MM.1S (cell line): ENCODE measurements around the gene FGD2.

Experiments
- DNase-seq: peaks from one replicate; pipeline ENCODE4 v3.0.0-alpha.2; 2015
- H2AFZ ChIP-seq: fragments of 300-600 bp; sonication (generic); 2 replicates; pipeline ENCODE4 v1.6.0; 2016; ENCODE audit warnings: antibody characterized with exemption, low read length
- H3F3A ChIP-seq: fragments of 300-600 bp; sonication (generic); 2 replicates; pipeline ENCODE4 v1.6.1; 2016; ENCODE audit warnings: mild to moderate bottlenecking, antibody characterized with exemption, low read length, moderate library complexity, mixed read lengths; ENCODE audit not compliant: insufficient read depth
- H3K27ac ChIP-seq: fragments of 300-600 bp; sonication (generic); 2 replicates; pipeline ENCODE4 v1.5.1; 2016; ENCODE audit warnings: mild to moderate bottlenecking, low read length
- H3K27me3 ChIP-seq: fragments of 300-600 bp; sonication (generic); replicated peaks from 2 replicates; pipeline ENCODE4 v1.6.0; 2016; ENCODE audit warnings: low read length; ENCODE audit not compliant: insufficient read depth
- H3K36me3 ChIP-seq: fragments of 300-600 bp; sonication (generic); replicated peaks from 2 replicates; pipeline ENCODE4 v1.6.1; 2016; ENCODE audit warnings: mild to moderate bottlenecking, low read length, mixed read lengths; ENCODE audit not compliant: insufficient read depth
- H3K4me1 ChIP-seq: fragments of 300-600 bp; sonication (generic); 2 replicates; pipeline ENCODE4 v1.6.1; 2016; ENCODE audit warnings: low read length, mixed read lengths
- H3K4me2 ChIP-seq: fragments of 300-600 bp; sonication (generic); 2 replicates; pipeline ENCODE4 v1.6.0; 2016; ENCODE audit warnings: low read depth, low read length
- H3K4me3 ChIP-seq: fragments of 300-600 bp; sonication (generic); 2 replicates; pipeline ENCODE4 v1.5.1; 2016; ENCODE audit warnings: low read length, mixed read lengths
- H3K79me2 ChIP-seq: fragments of 300-600 bp; sonication (generic); 2 replicates; pipeline ENCODE4 v1.6.1; 2016; ENCODE audit warnings: mixed run types, low read length, mixed read lengths
- H3K9ac ChIP-seq: fragments of 300-600 bp; sonication (generic); 2 replicates; pipeline ENCODE4 v1.6.1; 2016; ENCODE audit warnings: low read length, mixed read lengths
- H3K9me2 ChIP-seq: fragments of 300-600 bp; sonication (generic); replicated peaks from 2 replicates; pipeline ENCODE4 v1.6.1; 2016; ENCODE audit warnings: mild to moderate bottlenecking, low read length, mixed read lengths; ENCODE audit not compliant: insufficient read depth
- H3K9me3 ChIP-seq: fragments of 300-600 bp; sonication (generic); replicated peaks from 2 replicates; pipeline ENCODE4 v1.6.1; 2016; ENCODE audit warnings: mild to moderate bottlenecking, low read length, mixed read lengths; ENCODE audit not compliant: insufficient read depth
- H4K20me1 ChIP-seq: fragments of 300-600 bp; sonication (generic); 2 replicates; pipeline ENCODE4 v1.6.1; 2016; ENCODE audit warnings: mild to moderate bottlenecking, low read length, moderate library complexity, mixed read lengths; ENCODE audit not compliant: insufficient read depth
- CTCF ChIP-seq: fragments of 300-600 bp; sonication (generic); IDR thresholded peaks from 2 replicates; pipeline ENCODE4 v1.5.1; 2016; ENCODE audit warnings: antibody characterized with exemption, low read length, mixed read lengths
- EZH2 ChIP-seq: fragments of 300-600 bp; sonication (generic); optimal IDR thresholded peaks from 2 replicates; pipeline ENCODE3; 2017; ENCODE audit warnings: low read depth, mild to moderate bottlenecking, antibody characterized with exemption, low read length, mixed read lengths
- EZH2phosphoT487 ChIP-seq: fragments of 300-600 bp; sonication (generic); IDR thresholded peaks from 2 replicates; pipeline ENCODE4 v1.6.1; 2018; ENCODE audit warnings: antibody characterized with exemption, low read length

The FGD2 gene

GRCh38 chr6:37029249-37029971, 24.0 kb downstream of the FGD2 start:
- H3K36me3 ChIP-seq = no peaks in the 10 kb centered on the region
- H2AFZ ChIP-seq = 0 out of 2 replicates have a peak overlapping the region, but pooled peaks have one; percentile 10
- no peaks in the 10 kb centered on the region for H3K9me2 ChIP-seq
- no peaks in the 10 kb centered on the region for H3K79me2 ChIP-seq
- H3K9me3 ChIP-seq = no peaks in the 10 kb centered on the region
- peaks cover 11% of the 10 kb centered on the region for H3K4me1 ChIP-seq
- TF ChIP-seq EZH2phosphoT487 (no peak), EZH2 (no peak), CTCF (peak; percentile 78)
- no peaks in the 10 kb centered on the region for H3F3A ChIP-seq
- no peak overlapping the region for H3K27ac ChIP-seq
- peak; percentile 58 for DNase-seq
- no peak overlapping the region for H3K4me3 ChIP-seq
- H3K9ac ChIP-seq = no peak overlapping the region
- no peaks in the 10 kb centered on the region for H3K27me3 ChIP-seq
- H4K20me1 ChIP-seq = no peaks in the 10 kb centered on the region
- no peak overlapping the region for H3K4me2 ChIP-seq

- Histone ChIP-seq H3K27me3 (no peaks in the 10 kb centered on the region), H3K9me2 (no peaks in the 10 kb centered on the region), H4K20me1 (no peaks in the 10 kb centered on the region), H3K36me3 (no peaks in the 10 kb centered on the region), H2AFZ (no peak overlapping the region), H3K27ac (no peak overlapping the region), H3K4me1 (peaks cover 3% of the 10 kb centered on the region; the same call in 1 of the 2 replicates), H3F3A (no peaks in the 10 kb centered on the region), H3K9ac (no peak overlapping the region), H3K4me3 (no peak overlapping the region), H3K4me2 (no peak overlapping the region), H3K9me3 (no peaks in the 10 kb centered on the region), H3K79me2 (no peaks in the 10 kb centered on the region)
- TF ChIP-seq CTCF (no peak), EZH2 (no peak), EZH2phosphoT487 (no peak)
- no peak for DNase-seq
These were observed 25.1 kb downstream of the FGD2 start for GRCh38 chr6:37030599-37030998.

- H3K27me3 ChIP-seq = no peaks in the 10 kb centered on the region
These were observed 26.8 kb downstream of the FGD2 start for GRCh38 chr6:37032239-37032638.

More at GRCh38 chr6:37032239-37032638, 26.8 kb downstream of the FGD2 start:
- peaks cover 3% of the 10 kb centered on the region; the same call in 1 of the 2 replicates for H3K4me1 ChIP-seq
- no peak for DNase-seq
- no peak overlapping the region for H2AFZ ChIP-seq
- no peaks in the 10 kb centered on the region for H3K9me3 ChIP-seq
- no peaks in the 10 kb centered on the region for H3F3A ChIP-seq
- no peaks in the 10 kb centered on the region for H4K20me1 ChIP-seq
- H3K27ac ChIP-seq = no peak overlapping the region
- H3K36me3 ChIP-seq = no peaks in the 10 kb centered on the region
- H3K79me2 ChIP-seq = no peaks in the 10 kb centered on the region
- TF ChIP-seq EZH2phosphoT487 = no peak
- no peak for TF ChIP-seq EZH2
- no peak for TF ChIP-seq CTCF
- no peaks in the 10 kb centered on the region for H3K9me2 ChIP-seq
- no peak overlapping the region for H3K9ac ChIP-seq
- H3K4me2 ChIP-seq = no peak overlapping the region
- H3K4me3 ChIP-seq = no peak overlapping the region
